Spinal cord (tissue), 10 donors: ENCODE results near the gene SHH. TPM values are rescaled to one million over a fixed set of nuclear protein-coding genes. Genes with fewer than 3 reads are reported as not detected.

Experiments used
- DNase-seq, 6 donors: peaks; one replicate each; pipeline versions ENCODE4 v3.0.0 to v3.0.0-alpha.2; 2013 to 2015; ENCODE audit warnings: low spot score in 6 of 6, low read depth in 4 of 6
- H3K27ac ChIP-seq: one replicate; pipeline ENCODE4 v1.5.1; 2013; ENCODE audit warnings: low read depth, low read length, control low read depth
- H3K27me3 ChIP-seq: one replicate; pipeline ENCODE4 v1.6.1; 2013; ENCODE audit warnings: low read length; ENCODE audit not compliant: control insufficient read depth, insufficient read depth
- H3K36me3 ChIP-seq: one replicate; pipeline ENCODE4 v1.6.1; 2013; ENCODE audit warnings: low read length; ENCODE audit not compliant: control insufficient read depth, insufficient read depth
- H3K4me1 ChIP-seq: one replicate; pipeline ENCODE4 v1.6.1; 2013; ENCODE audit warnings: low read length; ENCODE audit not compliant: control insufficient read depth, insufficient read depth
- H3K4me3 ChIP-seq: one replicate; pipeline ENCODE4 v1.5.1; 2013; ENCODE audit warnings: low read depth, low read length, control low read depth
- H3K9me3 ChIP-seq: one replicate; pipeline ENCODE4 v1.6.1; 2013; ENCODE audit warnings: low read length; ENCODE audit not compliant: control insufficient read depth, insufficient read depth
- WGBS: methylation state at CpG from one replicate; pipeline ENCODE4 v1.1.5; 2013; ENCODE audit warnings: missing lambda C conversion rate; ENCODE audit not compliant: insufficient coverage; 5-methylcytosine and 5-hydroxymethylcytosine counted together
- polyA plus RNA-seq, 2 donors: library from polyadenylated mRNA; unstranded; fragments of 120-200 nt; gene quantifications; one replicate each; pipeline ENCODE4 v1.2.1, GENCODE V29; 2013; ENCODE audit not compliant: insufficient read length in 2 of 2
- total RNA-seq, 2 donors: library from RNA; depleted of rRNA in 1 of 2; stranded (reverse); fragments of 120-200 nt in 1 of 2; fragments of >200 nt in 1 of 2; gene quantifications; one replicate each; pipeline versions ENCODE4 v1.2.3 to v1.2.4, GENCODE V29; 2013 to 2014
- donor health status: healthy.

SHH gene
- total and polyA plus RNA-seq, 4 donors: 0.94 to 4.3 (median 3.7) TPM

- H3K36me3 ChIP-seq: no peaks in the 10 kb centered on the region
- WGBS: 14% methylated on average over 15 of the region's 22 CpGs
- no peak overlapping the region for H3K27ac ChIP-seq
- peaks cover 39% of the 10 kb centered on the region for H3K4me1 ChIP-seq
- H3K4me3 ChIP-seq: no peak overlapping the region
- H3K9me3 ChIP-seq: no peaks in the 10 kb centered on the region
- peaks cover 70% of the 10 kb centered on the region for H3K27me3 ChIP-seq
- DNase-seq: no peak
Observed at GRCh38 chr7:155814316-155815276, 2.3 kb upstream of the SHH start.

- H3K27me3 ChIP-seq: peaks cover 75% of the 10 kb centered on the region
- no peaks in the 10 kb centered on the region for H3K9me3 ChIP-seq
- no peak overlapping the region for H3K4me3 ChIP-seq
- H3K36me3 ChIP-seq: no peaks in the 10 kb centered on the region
- no peak overlapping the region for H3K27ac ChIP-seq
- peaks cover 44% of the 10 kb centered on the region for H3K4me1 ChIP-seq
- WGBS: 11% methylated on average over 18 of the region's 19 CpGs
- DNase-seq: no peak
Observed at GRCh38 chr7:155813546-155814315, 1.5 kb upstream of the SHH start.

- no peaks in the 10 kb centered on the region for H3K36me3 ChIP-seq
- no peaks in the 10 kb centered on the region for H3K9me3 ChIP-seq
- DNase-seq: no peak
- 2% methylated on average over 6 of the region's 8 CpGs for WGBS
- peaks cover 49% of the 10 kb centered on the region for H3K4me1 ChIP-seq
- peaks cover 78% of the 10 kb centered on the region for H3K27me3 ChIP-seq
- no peak overlapping the region for H3K4me3 ChIP-seq
- H3K27ac ChIP-seq: no peak overlapping the region
Observed at GRCh38 chr7:155813125-155813524, 862 bp upstream of the SHH start.

DNA sequence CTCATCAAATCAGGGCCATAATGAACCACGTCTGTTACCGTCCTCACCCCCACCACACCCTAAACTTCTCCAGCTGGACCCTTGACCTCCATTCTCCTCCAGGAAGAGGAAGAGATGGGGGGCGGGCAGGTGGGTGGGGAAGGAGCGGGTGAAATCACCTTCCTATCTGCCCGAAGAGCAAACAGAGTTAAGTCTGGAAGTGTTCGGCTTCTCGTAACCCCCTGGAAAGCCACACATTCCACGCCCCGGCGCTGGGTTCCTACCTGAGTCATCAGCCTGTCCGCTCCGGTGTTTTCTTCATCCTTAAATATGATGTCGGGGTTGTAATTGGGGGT lies 736 bp downstream of the SHH start:
- WGBS: 0% methylated on average over 1 of the region's 13 CpGs
- Histone ChIP-seq H3K4me3 (peak overlapping the region; percentile 40), H3K4me1 (peaks cover 56% of the 10 kb centered on the region), H3K36me3 (no peaks in the 10 kb centered on the region), H3K9me3 (no peaks in the 10 kb centered on the region), H3K27me3 (peaks cover 94% of the 10 kb centered on the region), H3K27ac (no peak overlapping the region)
- no peak for DNase-seq

GRCh38 chr7:155810770-155811559 lies 1.3 kb downstream of the SHH start:
- Histone ChIP-seq H3K4me1 (peaks cover 62% of the 10 kb centered on the region), H3K27me3 (peaks cover 95% of the 10 kb centered on the region), H3K9me3 (no peaks in the 10 kb centered on the region), H3K4me3 (peak overlapping the region; percentile 40), H3K27ac (no peak overlapping the region), H3K36me3 (peaks cover 1% of the 10 kb centered on the region)
- 0% methylated on average over 10 of the region's 21 CpGs for WGBS
- DNase-seq: no peak

DNA sequence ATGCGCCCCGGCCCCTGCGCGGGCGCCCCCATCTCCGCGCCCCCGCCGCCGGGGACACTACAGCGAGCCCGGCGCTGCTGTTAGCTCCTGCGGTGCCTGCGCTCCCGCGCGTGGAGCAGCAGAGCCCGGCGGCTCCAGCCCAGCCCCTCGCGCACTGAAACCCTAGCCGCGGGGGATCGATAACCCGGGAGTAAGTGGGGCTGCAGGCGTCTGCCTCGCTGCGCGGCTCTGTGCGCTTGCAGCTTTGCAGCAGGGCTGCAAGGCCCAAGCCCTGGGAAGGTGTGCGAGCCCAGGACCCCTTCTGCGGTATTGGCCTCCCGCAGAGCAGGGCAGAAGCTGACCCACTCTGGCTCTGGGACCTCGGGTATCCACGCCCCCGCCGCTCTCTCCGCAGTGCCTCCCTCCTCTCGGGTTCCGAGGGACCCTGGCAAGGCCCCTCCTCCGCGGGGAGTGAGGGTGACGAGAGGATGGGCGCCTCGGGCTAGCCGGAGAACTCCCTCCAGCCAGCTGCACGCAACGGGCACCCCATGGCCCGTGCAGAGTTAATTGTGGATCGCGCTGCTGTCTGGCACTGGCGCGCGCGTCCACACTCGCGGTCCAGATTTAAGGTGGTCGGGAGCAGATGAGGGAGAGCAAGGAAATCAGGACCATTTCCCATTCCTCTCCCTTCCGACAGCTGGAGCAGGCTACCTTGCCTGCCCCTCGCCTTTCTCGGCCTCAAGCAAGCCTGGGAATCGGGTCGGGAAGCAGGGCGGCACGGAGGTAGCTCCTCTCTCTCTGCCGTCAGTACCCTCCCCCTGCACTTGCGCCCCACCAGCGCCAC lies 2.1 kb downstream of the SHH start:
- DNase-seq: peak in 1 of 6 donors; percentile 74
- H3K4me1 ChIP-seq: peaks cover 67% of the 10 kb centered on the region
- peaks cover 93% of the 10 kb centered on the region for H3K27me3 ChIP-seq

DNA sequence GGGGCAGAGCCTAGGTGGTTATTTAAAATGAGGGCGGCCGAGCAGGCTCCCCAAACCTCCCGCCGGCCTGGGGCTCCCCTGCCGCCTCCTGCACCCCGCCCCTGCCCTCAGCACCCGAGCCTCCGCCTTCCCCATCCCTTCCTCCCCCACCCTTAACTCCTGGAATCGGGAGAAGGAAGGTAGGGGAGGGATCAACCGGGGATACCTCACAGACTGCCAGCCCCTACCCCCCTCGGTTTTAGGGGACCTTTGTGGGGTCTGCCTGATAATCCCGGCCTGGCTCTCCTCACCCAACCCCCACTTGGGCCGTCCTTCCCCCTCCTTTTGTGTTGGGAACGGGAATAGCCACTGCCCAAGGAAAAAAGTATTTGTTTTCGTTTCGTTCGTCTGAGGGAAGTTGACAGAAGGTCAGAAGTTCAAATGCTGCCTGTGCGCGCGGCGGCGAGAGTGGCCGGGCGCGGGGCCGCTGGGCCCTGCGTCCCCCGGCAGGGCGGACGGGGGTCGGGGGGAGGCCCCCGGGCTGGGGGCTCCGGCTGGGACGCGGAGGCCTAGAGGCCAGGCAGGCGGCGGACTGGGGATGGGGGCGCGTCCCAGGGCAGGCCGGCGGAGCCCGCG lies 2.8 kb downstream of the SHH start:
- Histone ChIP-seq H3K4me3 (peak overlapping the region; percentile 11), H3K9me3 (no peaks in the 10 kb centered on the region), H3K27me3 (peaks cover 90% of the 10 kb centered on the region), H3K36me3 (peaks cover 3% of the 10 kb centered on the region), H3K4me1 (peaks cover 72% of the 10 kb centered on the region), H3K27ac (no peak overlapping the region)
- under 1% methylated on average over 31 of the region's 43 CpGs for WGBS
- DNase-seq: no peak

More for the DNA sequence above, 2.1 kb downstream of the SHH start:
- Histone ChIP-seq H3K27ac (no peak overlapping the region), H3K36me3 (peaks cover 3% of the 10 kb centered on the region), H3K4me3 (peak overlapping the region; percentile 19), H3K9me3 (no peaks in the 10 kb centered on the region)
- under 1% methylated on average over 65 of the region's 69 CpGs for WGBS

- Histone ChIP-seq H3K4me1 (peaks cover 78% of the 10 kb centered on the region), H3K9me3 (no peaks in the 10 kb centered on the region), H3K36me3 (peaks cover 3% of the 10 kb centered on the region), H3K27me3 (peaks cover 89% of the 10 kb centered on the region), H3K4me3 (peak overlapping the region; percentile 11), H3K27ac (no peak overlapping the region)
- WGBS: under 1% methylated on average over 63 of the region's 64 CpGs
- DNase-seq: no peak
Observed at GRCh38 chr7:155808549-155809331, 3.5 kb downstream of the SHH start.
